Mucosa of descending colon (tissue), 3 donors: Measurements from ENCODE around the gene RGS6. TPM values are rescaled to one million over a fixed set of nuclear protein-coding genes. Genes with fewer than 3 reads are reported as not detected.

Experiments used
- ATAC-seq: fragments of 200-7000 bp; cut with Tn5 transposase; one replicate; pipeline ENCODE4 v1.9.1; 2020; ENCODE audit warnings: mild to moderate bottlenecking, moderate library complexity
- DNase-seq, 3 donors: peaks; one replicate each; pipeline ENCODE4 v3.0.0-alpha.2; 2020
- H3K36me3 ChIP-seq: fragments of 200-600 bp; one replicate; pipeline ENCODE4 v1.8.0; 2021; ENCODE audit warnings: low read depth, mild to moderate bottlenecking
- H3K4me1 ChIP-seq: fragments of 200-600 bp; one replicate; pipeline ENCODE4 v1.8.0; 2021; ENCODE audit warnings: low read depth, mild to moderate bottlenecking
- H3K4me3 ChIP-seq: fragments of 200-600 bp; one replicate; pipeline ENCODE4 v1.8.0; 2021; ENCODE audit warnings: mild to moderate bottlenecking
- H3K9me3 ChIP-seq: fragments of 200-600 bp; one replicate; pipeline ENCODE4 v1.8.0; 2021; ENCODE audit warnings: mild to moderate bottlenecking
- intact Hi-C, 2 donors: fragments of 100-400 bp; cut with DNase I in 1 of 2; cut with micrococcal nuclease in 1 of 2; formaldehyde crosslinking; loops; one replicate each; pipeline versions ENCODE4 v1.11.0 to v1.11.1; 2022; cut with DNase I, micrococcal nuclease
- total RNA-seq, 3 donors: library from RNA; stranded (reverse); fragmentation: NEBNext Ultra II Directional in 2 of 3; extraction: Animal tissue kit (Norgen Biotek cat#: 25700) in 2 of 3; gene quantifications; one replicate each; pipeline versions ENCODE4 v1.2.1 to v1.2.4, GENCODE V29; 2021 to 2023
- TF ChIP-seq, protein P1 (sequence below): fragments of 200-600 bp; IDR thresholded peaks from one replicate; pipeline ENCODE4 v1.8.0; 2022; ENCODE audit warnings: antibody characterized with exemption, mild to moderate bottlenecking
- donor health status: DM: no; HTN: no; CAD: no; lungs with moderate emphysema.
- donor health status: DM: no; HTN: no; CAD: no.
- donor health status: DM: no; HTN: yes; CAD: no.

RGS6 gene
- total RNA-seq, 3 donors from 2014 or later, result 0.66 to 2.5 (median 0.94) TPM

DNA sequence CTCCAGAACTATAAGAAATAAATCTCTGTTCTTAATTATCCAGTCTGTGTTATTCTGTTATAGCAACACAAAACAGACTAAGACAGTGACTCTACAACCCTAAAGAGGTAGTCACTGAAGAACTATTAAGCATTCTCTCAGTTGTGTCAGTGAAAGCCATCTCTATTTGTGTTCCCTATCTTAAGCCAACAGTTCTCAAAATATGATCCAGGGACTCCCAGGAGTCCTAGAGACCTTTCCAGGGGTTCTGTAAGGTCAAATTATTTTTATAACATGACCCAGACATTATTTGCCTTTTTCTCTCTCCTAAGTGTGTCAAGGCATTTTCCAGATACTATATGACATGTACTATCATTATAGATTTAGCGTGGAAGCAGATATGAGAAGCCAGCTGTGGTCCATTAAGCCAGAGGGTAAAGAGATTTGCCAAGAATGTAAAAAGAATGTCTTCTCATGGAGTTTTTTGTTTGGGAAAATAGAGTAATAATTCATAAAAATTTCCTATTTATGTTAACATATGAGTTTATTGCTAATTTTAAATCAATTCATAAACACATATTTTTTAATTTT, 315.8 kb downstream of the RGS6 start:
- no peak for ATAC-seq
- intact Hi-C loops, result no loop called here

DNA sequence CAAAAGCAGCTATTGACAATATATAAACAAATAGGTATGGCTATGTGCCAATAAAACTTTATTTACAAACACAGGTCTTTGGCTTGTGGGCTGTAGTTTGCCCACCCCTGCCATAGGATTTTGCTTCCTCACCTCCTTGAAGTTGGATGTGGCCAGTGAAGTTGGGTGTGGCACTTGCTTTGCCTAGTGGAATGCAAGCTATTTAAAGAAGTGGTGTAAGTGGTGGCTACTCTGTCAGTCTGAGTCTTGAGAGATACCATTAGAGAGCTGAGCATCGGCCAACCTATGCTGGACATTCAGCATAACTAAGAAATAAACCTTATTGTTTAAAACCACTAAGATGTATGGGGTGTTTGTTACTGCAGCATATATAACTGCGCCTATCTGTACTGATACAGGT, 321.3 kb downstream of the RGS6 start:
- Histone ChIP-seq H3K4me3 (no peak overlapping the region), H3K9me3 (no peaks in the 10 kb centered on the region), H3K4me1 (no peaks in the 10 kb centered on the region), H3K36me3 (no peaks in the 10 kb centered on the region)
- TF ChIP-seq, protein P1, sequence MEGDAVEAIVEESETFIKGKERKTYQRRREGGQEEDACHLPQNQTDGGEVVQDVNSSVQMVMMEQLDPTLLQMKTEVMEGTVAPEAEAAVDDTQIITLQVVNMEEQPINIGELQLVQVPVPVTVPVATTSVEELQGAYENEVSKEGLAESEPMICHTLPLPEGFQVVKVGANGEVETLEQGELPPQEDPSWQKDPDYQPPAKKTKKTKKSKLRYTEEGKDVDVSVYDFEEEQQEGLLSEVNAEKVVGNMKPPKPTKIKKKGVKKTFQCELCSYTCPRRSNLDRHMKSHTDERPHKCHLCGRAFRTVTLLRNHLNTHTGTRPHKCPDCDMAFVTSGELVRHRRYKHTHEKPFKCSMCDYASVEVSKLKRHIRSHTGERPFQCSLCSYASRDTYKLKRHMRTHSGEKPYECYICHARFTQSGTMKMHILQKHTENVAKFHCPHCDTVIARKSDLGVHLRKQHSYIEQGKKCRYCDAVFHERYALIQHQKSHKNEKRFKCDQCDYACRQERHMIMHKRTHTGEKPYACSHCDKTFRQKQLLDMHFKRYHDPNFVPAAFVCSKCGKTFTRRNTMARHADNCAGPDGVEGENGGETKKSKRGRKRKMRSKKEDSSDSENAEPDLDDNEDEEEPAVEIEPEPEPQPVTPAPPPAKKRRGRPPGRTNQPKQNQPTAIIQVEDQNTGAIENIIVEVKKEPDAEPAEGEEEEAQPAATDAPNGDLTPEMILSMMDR, result no peak
- ATAC-seq, result no peak
- DNase-seq, result no peak
- intact Hi-C loops, result no loop called here

More for the DNA sequence above, 315.8 kb downstream of the RGS6 start:
- no peak for DNase-seq
- TF ChIP-seq, protein P1, result no peak
- Histone ChIP-seq H3K4me3 (no peak overlapping the region), H3K4me1 (no peaks in the 10 kb centered on the region), H3K36me3 (no peaks in the 10 kb centered on the region), H3K9me3 (peaks cover 3% of the 10 kb centered on the region)

DNA sequence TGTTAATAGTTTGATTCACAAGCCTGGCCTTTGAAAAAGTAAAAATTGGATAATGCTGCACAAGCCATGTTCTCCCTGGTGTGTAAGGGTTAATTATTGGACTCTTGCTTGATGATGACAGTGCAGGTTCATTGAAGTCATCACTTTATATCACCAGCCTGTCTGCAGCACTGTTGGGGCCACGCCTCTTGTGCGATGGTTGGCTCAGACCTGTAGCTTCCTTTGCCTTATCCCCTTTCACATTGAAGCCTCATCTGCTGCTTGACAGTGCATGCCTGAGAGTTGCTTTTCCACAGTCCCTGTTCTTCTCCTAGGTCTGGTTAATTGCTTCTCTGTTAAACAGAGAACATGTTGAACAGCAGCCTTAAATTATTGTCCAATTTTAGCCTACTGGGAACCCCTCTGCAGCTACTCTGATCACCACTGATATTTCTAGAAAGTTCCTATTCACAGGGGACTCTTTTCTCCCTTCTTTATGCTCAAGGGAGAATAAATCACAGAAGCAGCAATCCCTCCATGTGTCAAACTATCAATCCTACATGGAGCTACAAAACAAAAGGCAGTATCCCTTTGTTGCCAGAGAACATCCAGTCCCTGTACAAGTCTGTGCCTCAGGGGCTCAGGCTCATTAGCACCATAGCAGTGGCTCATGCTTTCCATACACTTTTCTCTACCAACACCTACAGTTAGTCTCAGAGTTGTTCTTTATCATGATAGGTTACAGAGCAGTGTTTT, 322.1 kb downstream of the RGS6 start:
- no peak for DNase-seq

DNA sequence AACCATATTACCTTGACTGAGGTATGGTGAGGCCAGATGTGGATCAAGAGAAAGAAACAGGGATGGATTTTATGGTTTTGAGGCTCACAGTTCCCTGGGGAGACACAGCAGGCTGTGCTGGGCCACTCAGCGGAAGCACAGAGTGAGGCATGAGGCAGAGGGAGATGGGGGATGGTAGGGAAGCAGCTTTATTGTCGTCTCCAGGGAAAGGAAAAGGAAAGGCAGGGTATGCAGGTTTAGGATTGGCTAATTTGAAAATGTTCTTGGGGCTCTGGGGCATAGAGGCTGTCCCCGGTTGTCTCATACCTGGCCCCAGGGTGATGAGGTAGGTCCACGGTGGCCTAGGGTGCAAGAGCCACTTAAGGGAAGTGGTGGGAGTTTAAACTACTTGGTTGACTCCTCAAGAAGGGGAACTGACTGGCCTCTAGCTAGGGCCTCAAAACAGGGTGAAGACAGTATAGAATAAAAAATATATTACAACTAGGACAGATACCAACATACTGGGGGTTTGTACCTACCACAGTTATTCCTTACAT, 322.8 kb downstream of the RGS6 start:
- no peak overlapping the region for H3K4me3 ChIP-seq
- intact Hi-C loops, result no loop called here
- no peaks in the 10 kb centered on the region for H3K36me3 ChIP-seq
- H3K4me1 ChIP-seq, result no peaks in the 10 kb centered on the region
- no peaks in the 10 kb centered on the region for H3K9me3 ChIP-seq
- TF ChIP-seq, protein P1, result no peak
- ATAC-seq (no peak), DNase-seq (no peak)

More for the DNA sequence above, 322.1 kb downstream of the RGS6 start:
- Histone ChIP-seq H3K9me3 (no peaks in the 10 kb centered on the region), H3K4me3 (no peak overlapping the region), H3K36me3 (no peaks in the 10 kb centered on the region), H3K4me1 (no peaks in the 10 kb centered on the region)
- intact Hi-C loops, result no loop called here
- ATAC-seq, result no peak
- TF ChIP-seq, protein P1, result no peak

DNA sequence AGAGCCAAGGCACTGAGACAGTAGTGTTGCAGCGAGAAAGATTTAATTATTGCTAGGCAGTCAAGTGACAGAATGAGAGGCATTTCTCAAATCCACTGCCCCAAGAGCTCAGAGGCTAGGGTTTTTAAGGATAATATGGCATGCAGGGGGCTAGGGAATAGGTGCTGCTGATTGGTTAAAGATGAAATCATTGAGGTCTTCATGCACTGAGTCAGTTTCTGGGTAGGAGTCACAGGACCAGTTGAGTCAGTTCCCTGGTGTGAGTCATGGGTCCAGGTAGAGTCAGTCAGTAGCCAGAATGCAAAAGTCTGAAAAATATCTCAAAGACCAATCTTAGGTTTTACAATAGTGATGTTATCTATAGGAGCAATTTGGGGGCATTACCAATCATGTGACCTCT, 323.8 kb downstream of the RGS6 start:
- ATAC-seq, result no peak
- TF ChIP-seq, protein P1, result no peak
- no peak for DNase-seq
- Histone ChIP-seq H3K4me3 (no peak overlapping the region), H3K9me3 (no peaks in the 10 kb centered on the region), H3K4me1 (no peaks in the 10 kb centered on the region), H3K36me3 (no peaks in the 10 kb centered on the region)
- intact Hi-C loops, result no loop called here
